ENCODE measurements around the gene ELL2. TPM values are rescaled to one million over a fixed set of nuclear protein-coding genes. Genes with fewer than 3 reads are reported as not detected.

The ELL2 gene
- total RNA-seq, 1 donor: 302 TPM

- H3K4me3 ChIP-seq (ENCODE audit: low read depth, low read length): no peak overlapping the region
- TF ChIP-seq CTCF (IDR thresholded peaks at IDR 0.05; ENCODE audit: insufficient read depth, low read depth, low read length): no peak
- peak; percentile 91 for DNase-seq (ENCODE audit: low read depth)
Observed at GRCh38 chr5:95900383-95900958, 61.2 kb downstream of the ELL2 start.

- no peak overlapping the region for H3K4me3 ChIP-seq (ENCODE audit: low read depth, low read length)
- no peak for TF ChIP-seq CTCF (IDR thresholded peaks at IDR 0.05; ENCODE audit: insufficient read depth, low read depth, low read length)
- no peak for DNase-seq (ENCODE audit: low read depth)
Observed at GRCh38 chr5:95899829-95900228, 61.8 kb downstream of the ELL2 start.

GRCh38 chr5:95899006-95899405 is 62.6 kb downstream of the ELL2 start:
- H3K4me3 ChIP-seq (ENCODE audit: low read depth, low read length): no peak overlapping the region
- no peak for DNase-seq (ENCODE audit: low read depth)
- no peak for TF ChIP-seq CTCF (IDR thresholded peaks at IDR 0.05; ENCODE audit: insufficient read depth, low read depth, low read length)

GRCh38 chr5:95895771-95896170 is 65.9 kb downstream of the ELL2 start:
- no peak for DNase-seq (ENCODE audit: low read depth)
- no peak for TF ChIP-seq CTCF (IDR thresholded peaks at IDR 0.05; ENCODE audit: insufficient read depth, low read depth, low read length)
- no peak overlapping the region for H3K4me3 ChIP-seq (ENCODE audit: low read depth, low read length)

- DNase-seq (ENCODE audit: low read depth): no peak
- TF ChIP-seq CTCF (IDR thresholded peaks at IDR 0.05; ENCODE audit: insufficient read depth, low read depth, low read length): no peak
- H3K4me3 ChIP-seq (ENCODE audit: low read depth, low read length): no peak overlapping the region
Observed at GRCh38 chr5:95895251-95895650, 66.4 kb downstream of the ELL2 start.

- TF ChIP-seq CTCF (IDR thresholded peaks at IDR 0.05; ENCODE audit: insufficient read depth, low read depth, low read length): peak; percentile 62
- DNase-seq (ENCODE audit: low read depth): peak; percentile 60
Observed at GRCh38 chr5:95892784-95893354, 68.8 kb downstream of the ELL2 start.

GRCh38 chr5:95891499-95891898 is 70.2 kb downstream of the ELL2 start:
- no peak overlapping the region for H3K4me3 ChIP-seq (ENCODE audit: low read depth, low read length)
- TF ChIP-seq CTCF (IDR thresholded peaks at IDR 0.05; ENCODE audit: insufficient read depth, low read depth, low read length): no peak
- no peak for DNase-seq (ENCODE audit: low read depth)

More at GRCh38 chr5:95892784-95893354, 68.8 kb downstream of the ELL2 start:
- no peak overlapping the region for H3K4me3 ChIP-seq (ENCODE audit: low read depth, low read length)
